GM21381 (cell line): Measurements from ENCODE around the gene ANKAR.
"Not testable (repeated sequence)": the region's sequence is repeated elsewhere in the genome, so short reads cannot be mapped to it uniquely, and the experiment has no call there.

Experiments used
- ATAC-seq: cut with Tn5 transposase; IDR thresholded peaks from one replicate; pipeline ENCODE4 v1.9.1; 2021; ENCODE audit warnings: mild to moderate bottlenecking, moderate library complexity; ENCODE audit not compliant: unreplicated experiment

Gene ANKAR

DNA sequence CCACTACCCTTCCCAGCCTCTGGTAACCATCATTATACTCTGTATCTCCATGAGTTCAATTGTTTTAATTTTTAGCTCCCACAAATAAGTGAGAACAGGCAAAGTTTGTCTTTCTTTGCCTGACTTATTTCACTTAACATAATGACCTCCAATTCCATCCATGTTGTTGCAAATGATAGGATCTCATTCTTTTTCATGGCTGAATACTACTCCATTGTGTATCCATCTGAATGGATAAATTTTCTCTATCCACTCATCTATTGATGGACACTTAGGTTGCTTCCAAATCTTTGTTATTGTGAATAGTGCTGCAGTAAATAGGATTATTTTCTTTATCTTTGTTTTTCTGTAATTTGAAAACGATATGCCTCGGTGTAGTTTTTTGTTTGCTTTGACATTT, 26.2 kb downstream of the ANKAR start:
- no peak for ATAC-seq

DNA sequence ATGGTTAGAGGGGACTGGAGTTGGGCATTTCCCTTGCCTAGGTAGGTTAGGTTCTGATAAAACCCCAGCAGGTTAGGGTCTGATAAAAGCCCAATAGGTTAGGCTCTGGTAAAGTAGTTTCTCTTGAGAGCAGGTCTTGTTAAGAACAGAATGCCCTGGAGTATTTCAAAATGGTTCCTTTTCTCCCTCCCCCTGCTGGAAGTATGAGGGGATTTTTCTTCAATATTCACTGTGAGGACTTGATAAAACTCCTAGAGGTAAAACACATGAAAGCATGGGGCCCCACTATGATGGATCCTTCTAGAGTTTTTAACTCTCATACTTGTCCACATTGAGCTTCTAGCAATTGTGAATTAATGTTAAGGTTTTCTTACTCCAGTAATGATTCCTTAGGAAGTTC, 27.6 kb downstream of the ANKAR start:
- ATAC-seq: no peak

GRCh38 chr2:189709501-189710221, 35.2 kb downstream of the ANKAR start:
- ATAC-seq: no peak

DNA sequence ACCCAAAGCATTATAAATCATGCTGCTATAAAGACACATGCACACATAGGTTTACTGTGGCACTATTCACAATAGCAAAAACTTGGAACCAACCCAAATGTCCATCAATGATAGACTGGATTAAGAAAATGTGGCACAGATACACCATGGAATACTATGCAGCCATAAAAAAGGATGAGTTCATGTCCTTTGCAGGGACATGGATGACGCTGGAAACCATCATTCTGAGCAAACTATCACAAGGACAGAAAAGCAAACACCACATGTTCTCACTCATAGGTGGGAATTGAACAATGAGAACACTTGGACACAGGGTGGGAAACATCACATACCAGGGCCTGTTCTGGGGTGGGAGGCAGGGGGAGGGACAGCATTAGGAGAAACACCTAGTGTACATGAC, 43.1 kb downstream of the ANKAR start:
- not testable (repeated sequence) for ATAC-seq

GRCh38 chr2:189719571-189719970, 45.1 kb downstream of the ANKAR start:
- ATAC-seq: no peak

- no peak for ATAC-seq
These were observed 48.7 kb downstream of the ANKAR start for GRCh38 chr2:189723192-189723591.
